ENCODE measurements around the gene TBC1D30.
A peak's percentile ranks its signal among the peaks of the same experiment; 100 is the strongest.
"Not testable (repeated sequence)": the region's sequence is repeated elsewhere in the genome, so short reads cannot be mapped to it uniquely, and the experiment has no call there.

The TBC1D30 gene

GRCh38 chr12:64806173-64806572 lies 18.3 kb upstream of the TBC1D30 start:
- no peak for DNase-seq

GRCh38 chr12:64806593-64807460 lies 17.6 kb upstream of the TBC1D30 start:
- no peak for DNase-seq

GRCh38 chr12:64808110-64808509 lies 16.3 kb upstream of the TBC1D30 start:
- no peak for DNase-seq

GRCh38 chr12:64810831-64811230 lies 13.6 kb upstream of the TBC1D30 start:
- no peak for DNase-seq

GRCh38 chr12:64813723-64814122 lies 10.7 kb upstream of the TBC1D30 start:
- no peak for DNase-seq

GRCh38 chr12:64814432-64814831 lies 10.0 kb upstream of the TBC1D30 start:
- no peak for DNase-seq

- no peak for DNase-seq
Measured at GRCh38 chr12:64819816-64820402, 4.5 kb upstream of the TBC1D30 start.

GRCh38 chr12:64820593-64820992 lies 3.9 kb upstream of the TBC1D30 start:
- DNase-seq, result no peak

- DNase-seq, result no peak
Measured at GRCh38 chr12:64821116-64821630, 3.3 kb upstream of the TBC1D30 start.

- DNase-seq, result no peak
Measured at GRCh38 chr12:64824130-64824499, 332 bp upstream of the TBC1D30 start.

- no peak for DNase-seq
Measured at GRCh38 chr12:64825143-64826021, 935 bp downstream of the TBC1D30 start.

- peak; percentile 21 to 22 for DNase-seq
Measured at GRCh38 chr12:64826234-64826633, 1.8 kb downstream of the TBC1D30 start.

GRCh38 chr12:64828713-64829112 lies 4.3 kb downstream of the TBC1D30 start:
- no peak for DNase-seq

- DNase-seq, result no peak
Measured at GRCh38 chr12:64833928-64834327, 9.5 kb downstream of the TBC1D30 start.

GRCh38 chr12:64835901-64836300 lies 11.5 kb downstream of the TBC1D30 start:
- DNase-seq, result no peak

GRCh38 chr12:64836856-64837255 lies 12.4 kb downstream of the TBC1D30 start:
- no peak for DNase-seq

- DNase-seq, result no peak
Measured at GRCh38 chr12:64837427-64837826, 13.0 kb downstream of the TBC1D30 start.

GRCh38 chr12:64840119-64840518 lies 15.7 kb downstream of the TBC1D30 start:
- no peak for DNase-seq

- no peak for DNase-seq
Measured at GRCh38 chr12:64840949-64841717, 16.7 kb downstream of the TBC1D30 start.

- DNase-seq, result not testable (repeated sequence)
Measured at GRCh38 chr12:64848409-64848808, 24.0 kb downstream of the TBC1D30 start.

GRCh38 chr12:64858882-64859605 lies 34.6 kb downstream of the TBC1D30 start:
- DNase-seq, result no peak

All from activated CD4-positive, alpha-beta T cell treated with anti-CD3 and anti-CD28 coated beads, Interleukin-2, amount 50 U/mL, for 4 hours (primary cell).